K562 (cell line): ENCODE measurements around the gene ECSIT. TPM values are rescaled to one million over a fixed set of nuclear protein-coding genes. Genes with fewer than 3 reads are reported as not detected.

Source experiments
- BCOR ChIP-seq: fragments of 450-650 bp; IDR thresholded peaks from 2 replicates; pipeline ENCODE4 v1.6.1; 2016
- CBFB ChIP-seq: sonication (generic); formaldehyde crosslinking; IDR thresholded peaks from 2 replicates; pipeline ENCODE4 v1.4.0; 2020; ENCODE audit warnings: mild to moderate bottlenecking, missing genetic modification reagents
- CBX3 ChIP-seq, 2 experiments: IDR thresholded peaks; 1 replicate in 1 of 2; 2 replicates in 1 of 2; pipeline ENCODE4 v1.6.1; 2012; ENCODE audit warnings: inconsistent platforms in 2 of 2, low read length in 2 of 2, borderline replicate concordance in 1 of 2, control low read depth in 1 of 2
- CHD1 ChIP-seq: fragments of 200-600 bp; sonication (generic); IDR thresholded peaks from one replicate; pipeline ENCODE4 v1.6.1; 2012; ENCODE audit warnings: mild to moderate bottlenecking, moderate library complexity, low read length, inconsistent platforms
- CTCFL ChIP-seq: IDR thresholded peaks from 2 replicates; pipeline ENCODE4 v1.6.1; 2011; ENCODE audit warnings: borderline replicate concordance, low read depth, mild to moderate bottlenecking, moderate library complexity, low read length; ENCODE audit not compliant: insufficient read depth, poor library complexity, severe bottlenecking
- CXXC5 ChIP-seq: fragments of 250-450 bp; sonication (Bioruptor Pico); IDR thresholded peaks from 2 replicates; pipeline ENCODE4 v1.8.0; 2022; ENCODE audit warnings: inconsistent platforms, mild to moderate bottlenecking, moderate library complexity
- ETS1 ChIP-seq: conservative IDR thresholded peaks from 2 replicates; pipeline ENCODE4 v1.6.1; 2011; ENCODE audit warnings: low read depth, mild to moderate bottlenecking, low read length; ENCODE audit not compliant: control insufficient read depth
- HNRNPL ChIP-seq: fragments of 200-400 bp; formaldehyde crosslinking; IDR thresholded peaks from 2 replicates; pipeline ENCODE4 v1.6.1; 2017; ENCODE audit warnings: low read depth, mild to moderate bottlenecking, low read length
- OTX1 ChIP-seq: fragments of 450-650 bp; formaldehyde crosslinking; IDR thresholded peaks from 2 replicates; pipeline ENCODE4 v1.4.0; 2022; ENCODE audit warnings: mild to moderate bottlenecking
- PRMT5 ChIP-seq: sonication (generic); formaldehyde crosslinking; IDR thresholded peaks from 2 replicates; pipeline ENCODE4 v1.5.0; 2020; ENCODE audit warnings: missing genetic modification reagents
- RBM14 ChIP-seq: fragments of 200-400 bp; formaldehyde crosslinking; IDR thresholded peaks from 2 replicates; pipeline ENCODE4 v1.6.1; 2018; ENCODE audit warnings: low read depth, mild to moderate bottlenecking, low read length, moderate library complexity, borderline replicate concordance; ENCODE audit not compliant: insufficient read depth
- RBM39 ChIP-seq: fragments of 200-400 bp; formaldehyde crosslinking; optimal IDR thresholded peaks from 2 replicates; pipeline ENCODE3; 2018; ENCODE audit warnings: low read depth, low read length
- RCOR1 ChIP-seq, 2 experiments: IDR thresholded peaks; 2 replicates each; pipeline ENCODE4 v1.6.1; 2012; ENCODE audit warnings: low read depth in 2 of 2, low read length in 2 of 2, borderline replicate concordance in 1 of 2, improper control_type of control experiment in 1 of 2
- SMAD4 ChIP-seq: fragments of 250-450 bp; sonication (Bioruptor Pico); conservative IDR thresholded peaks from 2 replicates; pipeline ENCODE4 v1.8.0; 2021; ENCODE audit warnings: inconsistent platforms, mild to moderate bottlenecking, moderate library complexity
- SMARCC2 ChIP-seq: fragments of 450-650 bp; IDR thresholded peaks from 2 replicates; pipeline ENCODE4 v1.6.1; 2017; ENCODE audit warnings: antibody characterized with exemption, moderate library complexity, mild to moderate bottlenecking, low read depth
- TEAD4 ChIP-seq, 2 experiments: sonication (generic) in 1 of 2; formaldehyde crosslinking in 1 of 2; IDR thresholded peaks; 2 replicates each; pipeline versions ENCODE4 v1.6.1 to v1.8.0; 2012 to 2022; ENCODE audit warnings: borderline replicate concordance in 1 of 2, inconsistent platforms in 1 of 2, low read length in 1 of 2, mild to moderate bottlenecking in 1 of 2, missing genetic modification reagents in 1 of 2
- ZFP1 ChIP-seq: fragments of 450-650 bp; formaldehyde crosslinking; IDR thresholded peaks from 2 replicates; pipeline ENCODE4 v1.4.0; 2020; ENCODE audit warnings: mild to moderate bottlenecking, mixed read lengths
- ZNF134 ChIP-seq: fragments of 250-450 bp; sonication (Bioruptor Pico); conservative IDR thresholded peaks from 2 replicates; pipeline ENCODE4 v1.4.0; 2020
- ZNF431 ChIP-seq: sonication (generic); formaldehyde crosslinking; IDR thresholded peaks from 2 replicates; pipeline ENCODE4 v1.8.0; 2022; ENCODE audit warnings: mild to moderate bottlenecking, missing genetic modification reagents
- ZNF511 ChIP-seq: sonication (generic); formaldehyde crosslinking; IDR thresholded peaks from 2 replicates; pipeline ENCODE4 v1.8.0; 2022; ENCODE audit warnings: mild to moderate bottlenecking, missing genetic modification reagents
- ZNF766 ChIP-seq: fragments of 200-800 bp; sonication (Bioruptor generic); conservative IDR thresholded peaks from 2 replicates; pipeline ENCODE4 v1.6.1; 2016; ENCODE audit warnings: missing genetic modification characterization, missing compliant biosample characterization
- polyA plus RNA-seq, 8 experiments: library from polyadenylated mRNA; depleted of rRNA in 4 of 8; stranded (reverse) in 5 of 8; unstranded in 3 of 8; fragments of >200 nt; fragmentation: Nextera tagmentation in 2 of 8; fragmentation: Illumina TruSeq in 1 of 8; extraction: Ambion mirVana in 2 of 8; extraction: Trizol in 1 of 8; gene quantifications; 2 replicates each; pipeline versions ENCODE4 v1.2.1 to v1.2.3, GENCODE V29; 2011 to 2014; ENCODE audit warnings: inconsistent platforms in 1 of 8, missing spikeins in 1 of 8
- total RNA-seq, 7 experiments: library from RNA; depleted of rRNA in 6 of 7; stranded (reverse); fragments of >200 nt in 6 of 7; fragmentation: Illumina TruSeq in 2 of 7; extraction: Trizol in 2 of 7; gene quantifications; 2 replicates each; pipeline versions ENCODE4 v1.2.1 to v1.2.3, GENCODE V29; 2011 to 2021; ENCODE audit warnings: low replicate concordance in 1 of 7

The ECSIT gene
- total and polyA plus RNA-seq, 9 of the 15 experiments (the other 6 are each of a cell fraction or from before 2014, with no cell fraction given), result 1.1 to 82.5 (median 43.9) TPM

GRCh38 chr19:11479090-11479897 is 49.6 kb downstream of the ECSIT start (continued):
- TF ChIP-seq TEAD4 (IDR thresholded peaks at IDR 0.05; ENCODE audit: low read length), result 0 out of 2 replicates have a peak, but pooled peaks have one; percentile 17
- no peak for TF ChIP-seq TEAD4 (CRISPR knock-in tag; IDR thresholded peaks at IDR 0.05; ENCODE audit: borderline replicate concordance)
- peak in 1 of 2 experiments; percentile 92; a peak in 1 of 3 replicates for TF ChIP-seq CBX3 (IDR thresholded peaks at IDR 0.05; ENCODE audit: borderline replicate concordance in 1 of 2, low read length in 2 of 2)
- no peak for TF ChIP-seq SMARCC2
- TF ChIP-seq ZNF431 (CRISPR knock-in tag), result peak; percentile 56; the same call in 1 of the 2 replicates
- no peak for TF ChIP-seq HNRNPL
- peak; percentile 36; the same call in 1 of the 2 replicates for TF ChIP-seq SMAD4 (CRISPR knock-in tag)
- no peak for TF ChIP-seq ZNF134 (CRISPR knock-in tag)
- TF ChIP-seq PRMT5 (CRISPR knock-in tag), result peak; percentile 91
- TF ChIP-seq ZNF511, result peak; percentile 94
- peak; percentile 88; the same call in 1 of the 2 replicates for TF ChIP-seq ETS1
- TF ChIP-seq RCOR1 (IDR thresholded peaks at IDR 0.05; ENCODE audit: borderline replicate concordance in 1 of 2, low read depth in 2 of 2, low read length in 2 of 2), result peak in 1 of 2 experiments; percentile 83; a peak in 2 of 4 replicates
- TF ChIP-seq OTX1, result no peak
- peak; percentile 89 for TF ChIP-seq CXXC5 (CRISPR knock-in tag)
- no peak for TF ChIP-seq ZFP1
- no peak for TF ChIP-seq RBM14
- TF ChIP-seq CBFB (CRISPR knock-in tag), result no peak
- no peak for TF ChIP-seq CHD1
- TF ChIP-seq BCOR, result peak; percentile 97
- TF ChIP-seq CTCFL, result no peak
- peak; percentile 52; the same call in 1 of the 2 replicates for TF ChIP-seq ZNF766 (CRISPR knock-in tag)
- TF ChIP-seq RBM39, result no peak
